ENCODE measurements around the gene GABARAPL2. TPM values are rescaled to one million over a fixed set of nuclear protein-coding genes. Genes with fewer than 3 reads are reported as not detected.

The GABARAPL2 gene
- polyA plus RNA-seq, 1 donor (not counting 4 experiments of a cell fraction or from before 2014, with no cell fraction given) = 95.8 TPM

- H3K4me1 ChIP-seq (ENCODE audit: control insufficient read depth, extremely low read depth, insufficient read depth, low read length) = no peaks in the 10 kb centered on the region
- H3K4me3 ChIP-seq (ENCODE audit: control insufficient read depth in 2 of 3, extremely low read depth in 1 of 3, insufficient read depth in 2 of 3, low read depth in 1 of 3, low read length in 3 of 3) = no peak overlapping the region
- dilution Hi-C loops (cut with MboI; ENCODE audit: extremely low pct_ligation_motif_present, low sequenced_read_pairs) = no loop called here
- H3K9me1 ChIP-seq (ENCODE audit: control insufficient read depth, extremely low read depth, insufficient read depth, low read length) = no peaks in the 10 kb centered on the region
- H3K27me3 ChIP-seq (ENCODE audit: control insufficient read depth, extremely low read depth, insufficient read depth, low read length) = no peaks in the 10 kb centered on the region
- no peak overlapping the region for H3K4me2 ChIP-seq (ENCODE audit: control insufficient read depth, extremely low read depth, insufficient read depth, low read depth, low read length)
- no peaks in the 10 kb centered on the region for H4K20me1 ChIP-seq (ENCODE audit: control insufficient read depth, extremely low read depth, insufficient read depth, low read length)
- H2AFZ ChIP-seq (ENCODE audit: control insufficient read depth, low read length) = no peak overlapping the region
- FAIRE-seq (no peak), DNase-seq (ENCODE audit: low read depth, low spot score) (no peak)
- H3K27ac ChIP-seq (ENCODE audit: control insufficient read depth, insufficient read depth, low read length) = no peak overlapping the region
- peaks cover 6 to 12% of the 10 kb centered on the region in 2 experiments for H3K36me3 ChIP-seq (ENCODE audit: control insufficient read depth in 2 of 2, extremely low read depth in 1 of 2, insufficient read depth in 2 of 2, low read length in 2 of 2)
- no peak overlapping the region for H3K9ac ChIP-seq (ENCODE audit: control insufficient read depth, extremely low read depth, insufficient read depth, low read length)
- TF ChIP-seq CTCF (optimal IDR thresholded peaks at IDR 0.05 in 1 of 3, IDR thresholded peaks at IDR 0.05 in 1 of 3, conservative IDR thresholded peaks at IDR 0.05 in 1 of 3; ENCODE audit: extremely low read depth in 1 of 3, insufficient read depth in 2 of 3, low read length in 3 of 3) (no peak), EZH2 (IDR thresholded peaks at IDR 0.05; ENCODE audit: low read length) (no peak)
- H3K79me2 ChIP-seq (ENCODE audit: control insufficient read depth, insufficient read depth, low read length) = no peaks in the 10 kb centered on the region
- no peaks in the 10 kb centered on the region for H3K9me3 ChIP-seq (ENCODE audit: control insufficient read depth, low read depth, low read length)
Observed at GRCh38 chr16:75579281-75579834, 13.2 kb downstream of the GABARAPL2 start.

GRCh38 chr16:75584108-75584507 is 17.9 kb downstream of the GABARAPL2 start:
- FAIRE-seq (no peak), DNase-seq (ENCODE audit: low read depth, low spot score) (no peak)
- Histone ChIP-seq H3K27ac (ENCODE audit: control insufficient read depth, insufficient read depth, low read length) (no peak overlapping the region), H4K20me1 (ENCODE audit: control insufficient read depth, extremely low read depth, insufficient read depth, low read length) (no peaks in the 10 kb centered on the region), H3K79me2 (ENCODE audit: control insufficient read depth, insufficient read depth, low read length) (no peaks in the 10 kb centered on the region), H3K4me3 (ENCODE audit: control insufficient read depth in 2 of 3, extremely low read depth in 1 of 3, insufficient read depth in 2 of 3, low read depth in 1 of 3, low read length in 3 of 3) (no peak overlapping the region), H3K4me1 (ENCODE audit: control insufficient read depth, extremely low read depth, insufficient read depth, low read length) (no peaks in the 10 kb centered on the region), H3K9me3 (ENCODE audit: control insufficient read depth, low read depth, low read length) (no peaks in the 10 kb centered on the region), H3K9ac (ENCODE audit: control insufficient read depth, extremely low read depth, insufficient read depth, low read length) (no peak overlapping the region), H3K4me2 (ENCODE audit: control insufficient read depth, extremely low read depth, insufficient read depth, low read depth, low read length) (no peak overlapping the region), H3K36me3 (ENCODE audit: control insufficient read depth in 2 of 2, extremely low read depth in 1 of 2, insufficient read depth in 2 of 2, low read length in 2 of 2) (peaks cover 4 to 6% of the 10 kb centered on the region in 2 experiments), H3K27me3 (ENCODE audit: control insufficient read depth, extremely low read depth, insufficient read depth, low read length) (no peaks in the 10 kb centered on the region), H2AFZ (ENCODE audit: control insufficient read depth, low read length) (no peak overlapping the region), H3K9me1 (ENCODE audit: control insufficient read depth, extremely low read depth, insufficient read depth, low read length) (no peaks in the 10 kb centered on the region)
- dilution Hi-C loops (cut with MboI; ENCODE audit: extremely low pct_ligation_motif_present, low sequenced_read_pairs) = no loop called here
- TF ChIP-seq EZH2 (IDR thresholded peaks at IDR 0.05; ENCODE audit: low read length) (no peak), CTCF (optimal IDR thresholded peaks at IDR 0.05 in 1 of 3, IDR thresholded peaks at IDR 0.05 in 1 of 3, conservative IDR thresholded peaks at IDR 0.05 in 1 of 3; ENCODE audit: extremely low read depth in 1 of 3, insufficient read depth in 2 of 3, low read length in 3 of 3) (no peak)

Measured in keratinocyte (primary cell).